A549 treated with RU486 at 1 μM for 4 hours (cell line): ENCODE data around the gene TMEM125. TPM values are rescaled to one million over a fixed set of nuclear protein-coding genes. Genes with fewer than 3 reads are reported as not detected.

Source experiments
- total RNA-seq: library from RNA; stranded (reverse); fragments of 200-300 nt; extraction: Qiagen RNA extraction; gene quantifications from 5 replicates; pipeline ENCODE4 v1.2.3, GENCODE V29; 2022; ENCODE audit warnings: low read depth

Gene TMEM125
- total RNA-seq: not detected in 5 replicates

GRCh38 chr1:43269627-43270375 is at the start of gene TMEM125:
TMEM125 (plus strand) TSS chr1:43269983; CDS start chr1:43272723, 2,740 bp downstream.

DNA sequence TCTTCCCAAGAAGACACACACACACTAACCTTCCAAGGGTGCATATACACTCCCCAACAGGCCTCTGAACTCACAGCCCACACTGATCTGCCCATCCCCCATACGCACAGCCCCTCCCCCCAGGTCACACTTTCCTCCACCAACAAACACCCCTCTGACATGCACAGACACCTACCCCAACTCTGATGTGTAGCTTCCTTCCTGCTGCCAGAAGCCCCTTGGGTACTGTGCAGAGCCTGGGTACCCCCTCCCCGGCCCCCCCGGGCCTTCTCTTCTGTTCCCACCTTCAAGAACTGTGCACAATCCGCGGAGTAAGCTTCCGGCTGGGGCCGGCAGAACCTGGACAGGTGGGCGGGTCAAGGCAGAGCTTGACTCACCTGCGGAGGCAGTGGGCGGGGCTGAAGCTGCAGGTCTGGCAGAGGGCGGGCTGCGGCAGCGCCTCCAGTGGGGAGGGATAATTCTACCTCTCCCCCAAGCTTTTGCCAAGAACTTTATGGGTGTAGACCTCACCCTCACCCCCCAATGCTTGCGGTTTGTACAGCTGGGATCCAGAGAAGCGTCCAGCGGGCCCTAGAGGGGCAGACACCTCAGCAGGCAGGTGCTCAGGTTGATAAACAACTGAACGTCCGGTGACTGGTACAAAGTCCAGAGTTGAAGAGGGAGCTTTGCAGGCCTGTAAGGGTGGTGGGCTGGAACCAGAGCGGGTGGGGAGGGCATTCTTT is 15.6 kb downstream of the TMEM125 start, which contains the start of gene C1orf210:
Gene C1orf210 (minus strand): TSS at position 313 of the 722 bp plus-strand sequence. CDS start 2,311 bp downstream, outside the sequence.

GRCh38 chr1:43300378-43301094 is 30.8 kb downstream of the TMEM125 start, which contains the start of gene TIE1:
TIE1 (plus strand) TSS chr1:43300982; CDS start chr1:43301072, 90 bp downstream.

Other genes with a start within 250 kb of the TMEM125 start
- gene EBNA1BP2, start 97.7 kb upstream of the TMEM125 start, total RNA-seq: 177 to 217 TPM (median 193 TPM) in 5 replicates
- 0.26 to 0.84 TPM (median 0.29 TPM) in 5 replicates for gene CFAP57, start 97.7 kb upstream of the TMEM125 start, total RNA-seq
- gene C1orf210, start 15.6 kb downstream of the TMEM125 start, total RNA-seq: not detected in 5 replicates
- gene TIE1, start 31.0 kb downstream of the TMEM125 start, total RNA-seq: 0.03 TPM in 1 of 5 replicates, not detected in the others
- gene MPL, start 67.8 kb downstream of the TMEM125 start, total RNA-seq: 0.31 TPM in 1 of 5 replicates, not detected in the others
- 174 to 213 TPM (median 193 TPM) in 5 replicates for gene CDC20, start 89.0 kb downstream of the TMEM125 start, total RNA-seq
- 138 to 163 TPM (median 143 TPM) in 5 replicates for gene ELOVL1, start 98.0 kb downstream of the TMEM125 start, total RNA-seq
- gene MED8, start 119.8 kb downstream of the TMEM125 start, total RNA-seq: 34.9 to 41.5 TPM (median 36.7 TPM) in 5 replicates
- 4.9 to 7.9 TPM (median 6.6 TPM) in 5 replicates for gene SZT2, start 119.9 kb downstream of the TMEM125 start, total RNA-seq
- 10.8 to 18.9 TPM (median 15.5 TPM) in 5 replicates for gene HYI, start 183.9 kb downstream of the TMEM125 start, total RNA-seq